Upper lobe of left lung (tissue), 4 donors: ENCODE data around the gene TBX6.

ENCODE experiments used
- CTCF ChIP-seq, 6 experiments: fragments of 450-650 bp in 4 of 6; fragments of 200-600 bp in 2 of 6; sonication (generic) in 2 of 6; IDR thresholded peaks; one replicate each; pipeline ENCODE4 v1.5.1; 2016 to 2019; ENCODE audit warnings: antibody characterized with exemption in 6 of 6
- POLR2AphosphoS5 ChIP-seq, 2 donors: sonication (generic); formaldehyde crosslinking; IDR thresholded peaks; one replicate each; pipeline ENCODE4 v1.5.1; 2017; ENCODE audit warnings: antibody characterized with exemption in 2 of 2

- TF ChIP-seq CTCF (IDR thresholded peaks at IDR 0.05) (no peak), POLR2AphosphoS5 (IDR thresholded peaks at IDR 0.05) (no peak)
Measured at GRCh38 chr16:30065943-30066760, 25.6 kb downstream of the TBX6 start.
